ENCODE measurements around the gene PARD6G.

The PARD6G gene

DNA sequence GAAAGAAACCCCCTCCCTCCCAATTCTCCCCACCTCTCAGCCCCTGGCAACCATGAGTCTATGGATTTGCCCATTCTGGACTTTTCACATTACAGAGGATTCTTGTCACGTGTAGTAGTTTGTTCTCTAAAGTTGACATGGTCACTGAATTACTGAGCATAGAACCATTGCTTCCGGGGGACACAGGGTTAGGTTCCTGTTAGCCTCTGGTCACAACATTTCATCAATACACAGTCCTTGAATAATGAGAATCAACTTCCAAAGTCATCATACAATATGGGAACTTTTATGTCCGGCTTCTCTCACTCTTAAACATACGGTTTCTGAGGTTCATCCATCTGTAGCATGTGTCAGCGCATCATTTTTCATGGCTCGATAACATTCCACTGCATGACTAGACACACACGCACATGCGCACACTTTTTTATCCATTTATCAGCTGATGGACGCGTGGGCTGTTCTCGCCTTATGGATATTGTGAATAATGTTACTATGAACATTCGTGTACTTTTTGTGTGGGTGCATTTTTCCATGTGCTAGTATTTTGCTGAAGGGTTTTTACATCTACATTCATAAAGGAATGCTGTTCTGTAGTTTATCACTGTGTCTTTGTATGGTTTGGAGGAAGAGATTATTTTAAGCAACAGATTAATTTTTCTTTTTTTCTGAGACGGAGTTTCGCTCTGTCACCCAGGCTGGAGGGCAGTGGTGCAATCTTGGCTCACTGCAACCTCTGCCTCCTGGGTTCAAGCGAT, 48.1 kb downstream of the PARD6G start:
- no peak overlapping the region for H3K4me3 ChIP-seq (ENCODE audit: extremely low read depth, insufficient read depth, low read length, poor library complexity, severe bottlenecking)
- peaks cover 3% of the 10 kb centered on the region for H3K36me3 ChIP-seq (ENCODE audit: control insufficient read depth, insufficient read depth, low read length)
- 89 to 99% methylated on average over 8 to 9 of the region's 15 CpGs for WGBS, 2 experiments (ENCODE audit: insufficient coverage in 2 of 2)
- peaks cover 30% of the 10 kb centered on the region for H3K4me1 ChIP-seq (ENCODE audit: control insufficient read depth, insufficient read depth, low read length, poor library complexity, severe bottlenecking)
- no peak overlapping the region for H3K27ac ChIP-seq (ENCODE audit: low read depth, low read length, severe bottlenecking)
- H3K9me3 ChIP-seq (ENCODE audit: control insufficient read depth, low read length) = no peaks in the 10 kb centered on the region

DNA sequence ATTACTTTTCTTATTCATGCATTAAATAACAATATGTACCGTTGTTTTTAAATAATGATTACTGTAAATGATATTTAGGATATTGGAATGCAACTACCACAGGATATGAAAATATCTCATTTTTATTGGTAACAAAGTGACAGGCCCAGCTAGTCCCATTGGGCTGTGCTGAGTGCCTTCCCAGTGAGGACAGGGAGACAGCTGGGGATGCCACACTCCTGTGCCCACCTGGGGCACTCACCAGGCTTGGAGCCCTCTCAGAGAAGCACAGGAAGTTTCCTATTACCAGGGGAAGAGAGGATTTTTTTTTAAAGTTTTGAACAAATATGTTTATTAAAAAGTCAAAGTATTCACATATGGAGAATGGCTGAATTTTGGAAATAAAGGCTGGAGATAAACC, 48.9 kb downstream of the PARD6G start:
- no CpG with 5 or more reads among the region's 1 CpG for WGBS, 2 experiments (ENCODE audit: insufficient coverage in 2 of 2)
- H3K9me3 ChIP-seq (ENCODE audit: control insufficient read depth, low read length) = no peaks in the 10 kb centered on the region
- no peak overlapping the region for H3K27ac ChIP-seq (ENCODE audit: low read depth, low read length, severe bottlenecking)
- no peak overlapping the region for H3K4me3 ChIP-seq (ENCODE audit: extremely low read depth, insufficient read depth, low read length, poor library complexity, severe bottlenecking)
- H3K4me1 ChIP-seq (ENCODE audit: control insufficient read depth, insufficient read depth, low read length, poor library complexity, severe bottlenecking) = peaks cover 30% of the 10 kb centered on the region
- peaks cover 8% of the 10 kb centered on the region for H3K36me3 ChIP-seq (ENCODE audit: control insufficient read depth, insufficient read depth, low read length)

DNA sequence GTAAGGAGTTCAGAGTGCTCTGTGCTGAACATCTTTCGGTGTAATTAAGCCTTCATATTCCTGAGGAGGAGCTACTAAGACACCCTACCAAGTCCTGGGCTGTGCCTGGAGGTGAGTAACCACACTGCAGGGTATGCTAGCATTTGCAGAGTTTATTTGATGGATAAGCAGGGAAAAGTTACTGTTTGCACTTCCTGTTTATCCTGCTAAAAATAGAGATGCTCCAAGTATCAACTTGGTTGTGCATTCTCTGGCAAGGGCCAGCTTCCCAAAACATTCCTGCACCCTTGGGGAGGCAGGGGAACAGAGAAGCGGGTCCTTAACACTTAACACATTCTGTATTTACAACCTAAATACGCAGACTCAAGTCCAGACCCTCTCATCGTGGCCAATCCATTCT, 49.8 kb downstream of the PARD6G start:
- Histone ChIP-seq H3K9me3 (ENCODE audit: control insufficient read depth, low read length) (no peaks in the 10 kb centered on the region), H3K4me1 (ENCODE audit: control insufficient read depth, insufficient read depth, low read length, poor library complexity, severe bottlenecking) (peaks cover 22% of the 10 kb centered on the region), H3K4me3 (ENCODE audit: extremely low read depth, insufficient read depth, low read length, poor library complexity, severe bottlenecking) (no peak overlapping the region), H3K36me3 (ENCODE audit: control insufficient read depth, insufficient read depth, low read length) (peaks cover 8% of the 10 kb centered on the region), H3K27ac (ENCODE audit: low read depth, low read length, severe bottlenecking) (peak overlapping the region; percentile 61)
- WGBS, 2 experiments (ENCODE audit: insufficient coverage in 2 of 2) = 74 to 86% methylated on average over 4 of the region's 4 CpGs

DNA sequence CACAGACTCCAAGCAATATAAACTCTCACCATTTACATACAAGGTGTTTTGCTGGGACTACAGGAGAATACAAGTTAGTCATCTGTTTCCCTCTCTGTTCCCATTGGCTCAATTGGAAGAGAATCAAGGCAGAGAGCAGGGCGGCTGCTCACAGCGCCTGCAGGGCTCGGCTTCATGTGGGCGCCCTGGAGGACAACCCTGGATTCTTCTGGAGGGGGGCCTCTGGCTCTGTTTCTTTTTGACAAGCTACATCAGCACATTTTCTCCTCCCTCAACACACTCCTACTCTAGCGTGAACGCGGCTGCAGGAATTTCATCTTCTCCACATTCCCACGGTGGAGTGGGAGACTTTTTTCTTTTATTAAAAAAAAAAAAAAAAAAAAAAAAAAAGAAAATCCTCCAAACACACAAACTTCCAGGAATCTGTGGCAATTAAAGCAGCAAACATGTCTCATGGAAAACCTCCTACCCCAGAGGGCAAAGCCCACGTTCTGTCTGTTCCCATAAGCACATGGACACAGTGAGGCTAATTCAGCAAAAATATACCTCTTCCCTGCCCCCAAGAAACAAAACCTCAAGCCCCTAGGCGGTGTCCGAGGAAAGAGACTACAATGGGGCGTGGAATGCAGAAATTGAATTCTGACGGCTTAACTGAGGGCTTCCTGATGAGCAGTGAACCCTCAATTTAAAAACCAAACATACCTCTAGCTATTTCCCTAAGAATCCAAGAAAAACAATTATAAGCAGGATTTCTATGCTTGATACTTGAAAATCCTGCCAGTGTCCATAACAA, 50.6 kb downstream of the PARD6G start:
- 35 to 47% methylated on average over 4 to 7 of the region's 13 CpGs for WGBS, 2 experiments (ENCODE audit: insufficient coverage in 2 of 2)
- no peaks in the 10 kb centered on the region for H3K9me3 ChIP-seq (ENCODE audit: control insufficient read depth, low read length)
- peaks cover 14% of the 10 kb centered on the region for H3K4me1 ChIP-seq (ENCODE audit: control insufficient read depth, insufficient read depth, low read length, poor library complexity, severe bottlenecking)
- H3K4me3 ChIP-seq (ENCODE audit: extremely low read depth, insufficient read depth, low read length, poor library complexity, severe bottlenecking) = no peak overlapping the region
- peak overlapping the region; percentile 61 for H3K27ac ChIP-seq (ENCODE audit: low read depth, low read length, severe bottlenecking)
- peaks cover 8% of the 10 kb centered on the region for H3K36me3 ChIP-seq (ENCODE audit: control insufficient read depth, insufficient read depth, low read length)

DNA sequence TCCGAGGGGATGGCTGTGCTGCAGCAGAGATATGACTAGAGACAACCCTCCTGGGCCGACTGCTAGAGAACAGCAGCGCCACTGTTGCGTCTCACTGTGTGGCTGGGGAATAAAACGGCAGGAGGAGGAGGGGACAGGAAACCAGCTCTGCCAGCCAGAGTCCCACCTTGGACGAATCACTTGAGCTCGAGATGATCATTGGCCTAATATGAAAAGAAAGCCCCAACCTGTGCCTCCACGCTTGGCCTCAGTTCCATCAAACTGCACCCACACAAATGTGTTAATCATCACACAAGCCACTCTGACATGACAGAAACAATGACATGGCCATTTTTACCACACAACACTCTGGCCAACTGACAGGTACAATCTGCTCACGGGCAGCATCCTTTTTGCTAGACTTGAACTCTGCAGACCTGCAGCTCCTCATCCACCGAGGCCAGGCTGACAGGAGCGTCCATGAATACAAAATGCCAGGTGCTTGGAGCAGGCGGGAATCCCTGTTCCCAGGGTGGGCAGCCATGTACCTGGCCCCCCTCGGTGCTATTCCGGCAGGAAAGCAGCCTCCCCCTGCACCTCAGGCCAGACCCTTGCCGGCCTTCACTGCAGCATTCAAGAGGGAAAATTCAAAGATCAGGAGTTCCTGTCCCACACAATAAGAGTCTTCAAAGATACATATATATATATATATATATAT, 52.3 kb downstream of the PARD6G start:
- peaks cover 8% of the 10 kb centered on the region for H3K36me3 ChIP-seq (ENCODE audit: control insufficient read depth, insufficient read depth, low read length)
- H3K4me3 ChIP-seq (ENCODE audit: extremely low read depth, insufficient read depth, low read length, poor library complexity, severe bottlenecking) = no peak overlapping the region

DNA sequence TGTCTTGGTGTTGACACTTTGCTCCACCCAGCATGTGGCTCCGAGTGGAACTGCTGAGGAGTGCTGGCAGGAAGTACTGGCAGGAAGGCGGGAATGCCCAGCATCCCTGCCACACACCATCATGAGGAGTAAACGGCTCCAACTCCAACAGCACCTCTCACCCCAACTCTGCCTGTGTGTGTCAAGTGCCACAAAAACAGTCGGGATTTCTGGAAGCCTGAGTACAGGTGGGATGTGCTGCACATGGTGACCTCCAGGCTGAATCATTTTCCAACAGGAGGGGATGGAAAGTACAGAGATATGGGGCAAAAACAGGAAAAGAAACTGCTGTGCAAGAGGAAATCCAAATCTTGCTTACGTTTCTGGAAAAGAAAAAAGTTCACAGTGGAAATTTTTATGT, 53.6 kb downstream of the PARD6G start:
- no peak overlapping the region for H3K4me3 ChIP-seq (ENCODE audit: extremely low read depth, insufficient read depth, low read length, poor library complexity, severe bottlenecking)
- peaks cover 13% of the 10 kb centered on the region for H3K4me1 ChIP-seq (ENCODE audit: control insufficient read depth, insufficient read depth, low read length, poor library complexity, severe bottlenecking)
- H3K36me3 ChIP-seq (ENCODE audit: control insufficient read depth, insufficient read depth, low read length) = peaks cover 5% of the 10 kb centered on the region
- 100% methylated on average over 1 of the region's 5 CpGs for WGBS, 2 experiments (ENCODE audit: insufficient coverage in 2 of 2)
- H3K9me3 ChIP-seq (ENCODE audit: control insufficient read depth, low read length) = no peaks in the 10 kb centered on the region
- H3K27ac ChIP-seq (ENCODE audit: low read depth, low read length, severe bottlenecking) = no peak overlapping the region

More for the DNA sequence above, 52.3 kb downstream of the PARD6G start:
- no peaks in the 10 kb centered on the region for H3K9me3 ChIP-seq (ENCODE audit: control insufficient read depth, low read length)
- H3K27ac ChIP-seq (ENCODE audit: low read depth, low read length, severe bottlenecking) = no peak overlapping the region
- H3K4me1 ChIP-seq (ENCODE audit: control insufficient read depth, insufficient read depth, low read length, poor library complexity, severe bottlenecking) = peaks cover 13% of the 10 kb centered on the region
- WGBS, 2 experiments (ENCODE audit: insufficient coverage in 2 of 2) = 89 to 92% methylated on average over 9 to 13 of the region's 15 CpGs

DNA sequence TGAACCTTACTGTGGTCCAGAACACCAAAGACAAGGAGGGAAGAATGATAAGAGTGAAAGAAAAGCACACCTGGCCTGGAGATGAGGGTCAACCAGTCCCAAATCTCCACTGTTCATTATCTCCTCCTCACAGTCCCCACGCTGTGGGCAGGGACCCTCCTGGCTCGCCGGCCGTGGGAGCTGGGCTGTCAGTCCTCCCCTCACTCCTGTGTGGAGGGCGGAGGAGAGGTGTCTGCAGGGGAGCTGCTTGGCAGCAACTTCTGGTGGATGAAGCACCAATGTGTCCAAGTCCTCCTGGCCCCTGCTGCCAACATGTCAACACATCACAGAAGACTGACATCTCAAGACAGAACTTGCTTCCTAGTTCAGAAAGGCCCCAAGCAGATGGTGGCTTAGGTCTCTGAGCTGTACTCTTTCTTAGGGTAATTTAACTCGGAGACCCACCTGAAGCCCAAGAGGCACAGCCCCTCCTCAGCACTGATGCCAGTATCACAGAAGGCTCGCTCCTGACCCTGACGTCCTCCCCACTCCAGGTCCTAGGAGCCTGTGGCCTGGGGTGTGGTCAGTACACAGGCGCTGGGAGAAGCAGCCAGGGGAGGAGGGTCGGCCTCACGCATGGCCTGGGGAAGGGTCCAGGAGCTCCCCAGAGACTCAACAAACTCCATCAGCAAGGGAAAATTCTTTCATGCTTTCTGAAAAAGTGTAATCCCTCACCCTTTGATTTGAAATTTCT, 54.5 kb downstream of the PARD6G start:
- Histone ChIP-seq H3K9me3 (ENCODE audit: control insufficient read depth, low read length) (no peaks in the 10 kb centered on the region), H3K27ac (ENCODE audit: low read depth, low read length, severe bottlenecking) (no peak overlapping the region), H3K4me1 (ENCODE audit: control insufficient read depth, insufficient read depth, low read length, poor library complexity, severe bottlenecking) (peaks cover 10% of the 10 kb centered on the region), H3K4me3 (ENCODE audit: extremely low read depth, insufficient read depth, low read length, poor library complexity, severe bottlenecking) (no peak overlapping the region), H3K36me3 (ENCODE audit: control insufficient read depth, insufficient read depth, low read length) (peaks cover 5% of the 10 kb centered on the region)
- 80 to 89% methylated on average over 2 to 5 of the region's 11 CpGs for WGBS, 2 experiments (ENCODE audit: insufficient coverage in 2 of 2)

DNA sequence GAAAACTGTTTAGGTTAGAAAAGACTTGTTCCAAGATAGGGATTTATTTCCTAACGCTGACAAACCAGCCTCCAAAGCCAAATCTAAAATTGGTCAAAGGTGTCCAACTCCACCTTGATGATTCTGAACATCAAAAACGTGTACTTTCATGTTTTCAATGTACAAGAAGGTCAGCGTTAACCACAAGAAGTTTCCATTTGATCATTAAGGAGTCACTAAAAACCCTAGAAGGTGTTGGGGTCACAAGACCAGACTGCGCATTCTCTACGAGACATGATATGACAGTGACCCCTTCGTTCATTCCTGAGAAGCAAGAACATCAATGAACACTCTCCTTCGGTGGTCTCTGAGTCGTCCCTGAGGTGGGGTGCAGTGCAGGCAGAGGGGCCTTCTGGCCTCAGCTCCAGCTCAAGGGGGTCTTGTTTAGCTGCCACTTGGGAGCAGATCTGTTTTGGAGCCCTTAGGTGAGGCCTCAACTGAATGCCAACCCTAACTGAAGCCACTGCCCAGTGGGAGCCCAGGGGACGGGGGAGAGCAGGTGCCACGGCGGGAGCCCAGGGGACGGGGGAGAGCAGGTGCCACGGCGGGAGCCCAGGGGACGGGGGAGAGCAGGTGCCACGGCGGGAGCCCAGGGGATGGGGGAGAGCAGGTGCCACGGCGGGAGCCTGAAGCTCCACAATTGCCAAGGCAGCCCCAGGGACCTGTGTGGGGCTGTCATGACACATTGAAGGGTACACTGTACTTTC, 55.2 kb downstream of the PARD6G start:
- no peak overlapping the region for H3K4me3 ChIP-seq (ENCODE audit: extremely low read depth, insufficient read depth, low read length, poor library complexity, severe bottlenecking)
- WGBS, 2 experiments (ENCODE audit: insufficient coverage in 2 of 2) = 88 to 95% methylated on average over 8 to 11 of the region's 19 CpGs
- H3K27ac ChIP-seq (ENCODE audit: low read depth, low read length, severe bottlenecking) = no peak overlapping the region
- H3K36me3 ChIP-seq (ENCODE audit: control insufficient read depth, insufficient read depth, low read length) = peaks cover 5% of the 10 kb centered on the region
- H3K9me3 ChIP-seq (ENCODE audit: control insufficient read depth, low read length) = no peaks in the 10 kb centered on the region
- H3K4me1 ChIP-seq (ENCODE audit: control insufficient read depth, insufficient read depth, low read length, poor library complexity, severe bottlenecking) = peaks cover 2% of the 10 kb centered on the region

DNA sequence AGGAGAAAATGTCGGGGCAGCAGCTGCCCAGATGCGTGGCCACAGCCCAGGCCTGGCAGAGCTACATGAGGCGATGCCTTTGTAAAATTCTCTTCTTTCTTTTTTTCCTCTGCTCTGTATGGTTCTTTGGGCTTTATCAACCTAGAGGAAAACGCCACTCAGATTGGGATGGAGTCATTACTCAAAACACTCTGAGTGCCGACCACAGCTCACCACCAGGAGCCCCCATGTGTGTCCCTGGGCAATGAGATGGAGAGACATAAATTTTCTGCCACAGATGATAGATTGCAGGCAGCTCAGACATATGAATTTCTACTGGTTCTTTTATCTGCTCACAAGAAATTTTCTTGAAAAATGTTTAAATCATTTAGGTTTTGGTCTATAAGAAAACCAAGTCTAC, 56.0 kb downstream of the PARD6G start:
- 83 to 89% methylated on average over 3 to 5 of the region's 5 CpGs for WGBS, 2 experiments (ENCODE audit: insufficient coverage in 2 of 2)
- Histone ChIP-seq H3K4me3 (ENCODE audit: extremely low read depth, insufficient read depth, low read length, poor library complexity, severe bottlenecking) (no peak overlapping the region), H3K36me3 (ENCODE audit: control insufficient read depth, insufficient read depth, low read length) (peaks cover 5% of the 10 kb centered on the region), H3K4me1 (ENCODE audit: control insufficient read depth, insufficient read depth, low read length, poor library complexity, severe bottlenecking) (no peaks in the 10 kb centered on the region), H3K27ac (ENCODE audit: low read depth, low read length, severe bottlenecking) (no peak overlapping the region), H3K9me3 (ENCODE audit: control insufficient read depth, low read length) (no peaks in the 10 kb centered on the region)

DNA sequence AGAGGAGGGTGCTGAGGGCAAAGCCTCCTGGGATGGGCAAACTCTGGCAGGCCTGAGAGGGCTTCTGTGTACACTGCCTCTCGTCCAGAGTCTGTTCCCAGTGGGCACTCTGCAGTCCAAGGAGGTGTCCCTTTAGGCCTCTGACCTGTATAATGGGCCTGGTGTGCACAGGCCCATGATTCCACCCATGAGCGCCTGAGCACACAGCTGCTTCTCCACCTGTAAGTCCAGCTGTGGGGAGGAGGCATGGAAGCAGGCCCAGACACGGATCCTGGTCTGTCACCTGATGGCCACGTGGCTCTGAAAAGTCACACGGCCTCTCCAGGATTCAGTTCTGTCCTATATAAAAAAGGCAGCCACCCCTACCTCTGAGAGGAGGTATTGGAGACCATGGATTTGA, 57.0 kb downstream of the PARD6G start:
- H3K9me3 ChIP-seq (ENCODE audit: control insufficient read depth, low read length) = no peaks in the 10 kb centered on the region
- H3K4me1 ChIP-seq (ENCODE audit: control insufficient read depth, insufficient read depth, low read length, poor library complexity, severe bottlenecking) = no peaks in the 10 kb centered on the region
- H3K36me3 ChIP-seq (ENCODE audit: control insufficient read depth, insufficient read depth, low read length) = peaks cover 5% of the 10 kb centered on the region
- H3K27ac ChIP-seq (ENCODE audit: low read depth, low read length, severe bottlenecking) = no peak overlapping the region
- H3K4me3 ChIP-seq (ENCODE audit: extremely low read depth, insufficient read depth, low read length, poor library complexity, severe bottlenecking) = no peak overlapping the region
- WGBS, 2 experiments (ENCODE audit: insufficient coverage in 2 of 2) = 85 to 100% methylated on average over 1 to 2 of the region's 5 CpGs
